Measurements from ENCODE around the gene KCNIP3. TPM values are rescaled to one million over a fixed set of nuclear protein-coding genes. Genes with fewer than 3 reads are reported as not detected.
"Not testable (repeated sequence)": the region's sequence is repeated elsewhere in the genome, so short reads cannot be mapped to it uniquely, and the experiment has no call there.

KCNIP3 gene
- polyA plus RNA-seq, 12 donors, result 5.0 to 7.6 (median 6.3) TPM; not detected in 1

GRCh38 chr2:95346738-95347671, 49.9 kb downstream of the KCNIP3 start:
- DNase-seq, result no peak

- no peak for DNase-seq
Observed at GRCh38 chr2:95347681-95348608, 50.8 kb downstream of the KCNIP3 start.

GRCh38 chr2:95348609-95349567, 51.7 kb downstream of the KCNIP3 start:
- DNase-seq, result no peak

- DNase-seq, result no peak
Observed at GRCh38 chr2:95349568-95350322, 52.6 kb downstream of the KCNIP3 start.

GRCh38 chr2:95350368-95350767, 53.2 kb downstream of the KCNIP3 start:
- DNase-seq, result no peak

- no peak for DNase-seq
Observed at GRCh38 chr2:95350774-95351597, 53.8 kb downstream of the KCNIP3 start.

GRCh38 chr2:95351598-95351915, 54.4 kb downstream of the KCNIP3 start:
- no peak for DNase-seq

GRCh38 chr2:95352310-95353054, 55.3 kb downstream of the KCNIP3 start:
- no peak for DNase-seq

GRCh38 chr2:95353055-95353575, 56.0 kb downstream of the KCNIP3 start:
- no peak for DNase-seq

GRCh38 chr2:95353613-95354468, 56.7 kb downstream of the KCNIP3 start:
- DNase-seq, result no peak

GRCh38 chr2:95354469-95354901, 57.3 kb downstream of the KCNIP3 start:
- DNase-seq, result no peak

- DNase-seq, result no peak
Observed at GRCh38 chr2:95354925-95355324, 57.8 kb downstream of the KCNIP3 start.

GRCh38 chr2:95355486-95355885, 58.3 kb downstream of the KCNIP3 start:
- DNase-seq, result not testable (repeated sequence)

GRCh38 chr2:95356821-95357700, 59.9 kb downstream of the KCNIP3 start:
- no peak for DNase-seq

GRCh38 chr2:95357717-95358280, 60.7 kb downstream of the KCNIP3 start:
- no peak for DNase-seq

GRCh38 chr2:95359031-95359430, 61.9 kb downstream of the KCNIP3 start:
- DNase-seq, result no peak
